ENCODE measurements around the gene CNIH3.
"Not testable (repeated sequence)": the region's sequence is repeated elsewhere in the genome, so short reads cannot be mapped to it uniquely, and the experiment has no call there.

Gene CNIH3

GRCh38 chr1:224643653-224644052, 27.5 kb downstream of the CNIH3 start:
- DNase-seq (ENCODE audit: low spot score) = no peak

- DNase-seq (ENCODE audit: low spot score) = peak; percentile 64
Measured at GRCh38 chr1:224644553-224645154, 28.5 kb downstream of the CNIH3 start.

GRCh38 chr1:224647449-224647848, 31.3 kb downstream of the CNIH3 start:
- DNase-seq (ENCODE audit: low spot score) = no peak

- no peak for DNase-seq (ENCODE audit: low spot score)
Measured at GRCh38 chr1:224650290-224650689, 34.2 kb downstream of the CNIH3 start.

- DNase-seq (ENCODE audit: low spot score) = no peak
Measured at GRCh38 chr1:224651188-224651587, 35.1 kb downstream of the CNIH3 start.

GRCh38 chr1:224656392-224656791, 40.3 kb downstream of the CNIH3 start:
- no peak for DNase-seq (ENCODE audit: low spot score)

GRCh38 chr1:224660074-224660473, 44.0 kb downstream of the CNIH3 start:
- no peak for DNase-seq (ENCODE audit: low spot score)

GRCh38 chr1:224662870-224663269, 46.8 kb downstream of the CNIH3 start:
- DNase-seq (ENCODE audit: low spot score) = no peak

GRCh38 chr1:224665016-224665415, 48.9 kb downstream of the CNIH3 start:
- no peak for DNase-seq (ENCODE audit: low spot score)

GRCh38 chr1:224666078-224666477, 50.0 kb downstream of the CNIH3 start:
- DNase-seq (ENCODE audit: low spot score) = no peak

GRCh38 chr1:224666913-224667312, 50.8 kb downstream of the CNIH3 start:
- no peak for DNase-seq (ENCODE audit: low spot score)

- DNase-seq (ENCODE audit: low spot score) = no peak
Measured at GRCh38 chr1:224668984-224669383, 52.9 kb downstream of the CNIH3 start.

- DNase-seq (ENCODE audit: low spot score) = no peak
Measured at GRCh38 chr1:224669403-224669802, 53.3 kb downstream of the CNIH3 start.

GRCh38 chr1:224670506-224670905, 54.4 kb downstream of the CNIH3 start:
- DNase-seq (ENCODE audit: low spot score) = no peak

GRCh38 chr1:224671076-224671475, 55.0 kb downstream of the CNIH3 start:
- no peak for DNase-seq (ENCODE audit: low spot score)

- DNase-seq (ENCODE audit: low spot score) = no peak
Measured at GRCh38 chr1:224673141-224673540, 57.0 kb downstream of the CNIH3 start.

- DNase-seq (ENCODE audit: low spot score) = no peak
Measured at GRCh38 chr1:224675590-224675989, 59.5 kb downstream of the CNIH3 start.

- no peak for DNase-seq (ENCODE audit: low spot score)
Measured at GRCh38 chr1:224676551-224676950, 60.4 kb downstream of the CNIH3 start.

- DNase-seq (ENCODE audit: low spot score) = no peak
Measured at GRCh38 chr1:224678168-224678567, 62.1 kb downstream of the CNIH3 start.

- DNase-seq (ENCODE audit: low spot score) = no peak
Measured at GRCh38 chr1:224679606-224680005, 63.5 kb downstream of the CNIH3 start.

- DNase-seq (ENCODE audit: low spot score) = no peak
Measured at GRCh38 chr1:224681816-224682215, 65.7 kb downstream of the CNIH3 start.

- DNase-seq (ENCODE audit: low spot score) = no peak
Measured at GRCh38 chr1:224683936-224684335, 67.8 kb downstream of the CNIH3 start.

GRCh38 chr1:224684979-224685425, 68.9 kb downstream of the CNIH3 start:
- no peak for DNase-seq (ENCODE audit: low spot score)

- DNase-seq (ENCODE audit: low spot score) = not testable (repeated sequence)
Measured at GRCh38 chr1:224686140-224686539, 70.0 kb downstream of the CNIH3 start.

- DNase-seq (ENCODE audit: low spot score) = no peak
Measured at GRCh38 chr1:224687465-224687864, 71.3 kb downstream of the CNIH3 start.
